Activated CD4-positive, CD25-positive, alpha-beta regulatory T cell treated with anti-CD3 and anti-CD28 coated beads, Interleukin-2, amount 50 U/mL, for 72 hours (primary cell): Measurements from ENCODE around the gene ABCG2.
A peak's percentile ranks its signal among the peaks of the same experiment; 100 is the strongest.

Source experiments
- DNase-seq: peaks from one replicate; pipeline ENCODE4 v3.0.0; 2021

ABCG2 gene

DNA sequence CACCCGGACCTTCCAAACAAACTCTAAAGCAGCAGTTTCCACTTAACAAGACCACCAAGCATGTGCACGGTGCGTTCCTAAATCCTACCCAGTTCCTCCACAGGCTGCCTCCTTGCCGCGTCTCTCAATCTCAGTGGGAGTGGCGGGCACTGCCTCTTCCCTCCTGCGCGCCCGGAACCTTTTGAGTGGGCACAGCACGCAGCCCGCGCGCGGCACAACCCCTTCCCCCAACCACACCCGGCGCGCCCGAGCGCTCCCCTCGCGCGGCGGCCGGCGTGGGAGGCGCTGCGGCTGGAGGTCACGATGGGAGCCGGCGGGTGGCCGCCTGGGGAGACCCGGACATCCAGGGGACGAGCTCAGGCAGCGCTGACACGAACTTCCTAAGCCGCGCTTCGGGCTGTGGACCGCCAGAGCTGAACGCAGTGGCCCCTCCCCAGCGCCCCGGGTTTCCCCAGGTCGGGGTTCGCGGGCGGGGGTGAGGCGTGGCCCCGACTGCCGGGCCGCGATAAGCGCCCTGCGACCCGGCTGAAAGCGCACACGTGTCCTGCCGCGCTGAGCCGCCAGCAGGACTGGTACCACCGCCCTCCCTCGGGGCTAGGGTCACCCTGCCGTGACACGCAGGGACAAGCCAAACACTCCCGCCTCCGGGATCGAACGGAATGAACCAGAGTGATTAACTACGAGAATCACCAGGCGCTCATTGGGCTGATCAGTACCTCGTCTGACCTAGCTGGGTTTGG is at the start of gene ABCG2:
Gene ABCG2, minus strand, starts transcription at position 151 of the 740 bp plus-strand sequence. CDS start 18,644 bp downstream, outside the sequence.
- peak; percentile 45 for DNase-seq

- no peak for DNase-seq
These were observed 49.7 kb upstream of the ABCG2 start for GRCh38 chr4:88208156-88208555.

DNA sequence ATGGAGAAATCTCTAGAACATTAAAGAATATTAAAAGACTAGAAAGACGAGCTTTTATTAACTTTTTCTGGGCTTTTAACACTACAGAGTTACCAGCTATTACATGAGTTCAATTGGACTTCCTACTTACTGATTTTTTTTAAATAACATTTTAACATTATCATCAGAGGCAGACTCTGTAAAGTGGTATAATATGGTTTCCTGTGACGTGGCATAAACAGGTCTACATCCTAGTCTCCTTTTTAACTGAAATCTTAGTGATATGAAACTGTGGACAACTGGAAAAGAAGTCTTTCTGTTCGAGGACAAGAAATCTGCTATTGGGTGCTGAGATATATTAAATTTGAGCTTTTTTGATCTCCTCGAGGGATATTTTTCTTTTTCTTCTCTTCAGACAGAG is 48.7 kb upstream of the ABCG2 start:
- no peak for DNase-seq

DNA sequence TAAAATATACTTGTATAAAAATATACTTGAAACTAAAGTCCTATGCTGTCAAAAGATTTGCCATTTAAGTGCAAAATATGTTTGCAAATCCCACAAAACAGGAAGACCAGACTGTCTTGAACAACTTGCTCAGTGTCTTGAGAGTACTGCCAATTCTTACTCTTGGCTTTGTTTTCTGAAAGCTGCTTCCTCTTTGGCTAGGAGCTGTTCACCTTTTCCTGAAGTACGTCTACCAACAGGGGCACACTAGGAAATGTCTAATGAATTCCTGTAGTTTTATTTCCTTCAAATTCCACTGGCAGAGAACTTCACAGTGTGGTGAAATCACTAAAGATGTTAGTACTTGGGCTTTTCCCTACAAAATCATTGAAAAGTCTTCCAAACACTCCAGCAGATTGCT is 46.4 kb upstream of the ABCG2 start:
- no peak for DNase-seq

DNA sequence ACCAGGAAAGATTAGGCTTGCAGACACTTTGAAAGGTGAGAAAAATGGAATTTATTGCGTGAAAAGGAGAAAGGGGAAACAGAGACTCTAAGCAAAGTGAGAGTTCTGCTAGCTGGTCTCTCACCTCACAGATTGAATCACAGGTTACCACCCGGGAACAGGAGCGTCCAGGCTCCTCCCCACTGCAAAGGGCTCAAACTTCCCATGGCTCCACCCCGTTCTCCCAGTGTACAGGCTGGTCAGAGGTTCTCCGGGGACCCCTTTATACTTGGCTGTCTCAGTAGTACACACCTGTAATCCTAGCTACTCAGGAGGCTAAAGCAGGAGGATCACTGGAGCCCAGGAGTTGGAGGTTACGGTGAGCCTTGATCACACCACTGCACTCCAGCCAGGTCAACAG is 44.0 kb upstream of the ABCG2 start:
- DNase-seq = no peak

DNA sequence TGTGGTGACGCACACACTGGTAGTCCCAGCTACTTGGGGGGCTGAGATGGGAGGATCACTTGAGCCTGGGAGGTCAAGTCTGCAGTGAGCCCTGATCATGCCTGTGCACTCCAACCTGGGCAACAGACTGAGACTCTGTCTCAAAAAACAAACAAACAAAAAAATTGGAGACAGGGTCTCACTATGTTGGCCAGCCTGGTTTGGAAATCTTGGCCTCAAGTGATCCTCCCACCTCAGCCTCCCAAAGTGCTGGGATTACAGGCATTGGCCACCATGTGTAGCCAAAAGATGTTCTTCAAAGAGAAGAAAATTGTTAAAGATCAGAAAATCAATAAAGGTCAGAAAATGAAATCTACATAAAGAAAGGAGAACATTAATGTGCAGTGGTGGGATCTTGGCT is 41.7 kb upstream of the ABCG2 start:
- no peak for DNase-seq

DNA sequence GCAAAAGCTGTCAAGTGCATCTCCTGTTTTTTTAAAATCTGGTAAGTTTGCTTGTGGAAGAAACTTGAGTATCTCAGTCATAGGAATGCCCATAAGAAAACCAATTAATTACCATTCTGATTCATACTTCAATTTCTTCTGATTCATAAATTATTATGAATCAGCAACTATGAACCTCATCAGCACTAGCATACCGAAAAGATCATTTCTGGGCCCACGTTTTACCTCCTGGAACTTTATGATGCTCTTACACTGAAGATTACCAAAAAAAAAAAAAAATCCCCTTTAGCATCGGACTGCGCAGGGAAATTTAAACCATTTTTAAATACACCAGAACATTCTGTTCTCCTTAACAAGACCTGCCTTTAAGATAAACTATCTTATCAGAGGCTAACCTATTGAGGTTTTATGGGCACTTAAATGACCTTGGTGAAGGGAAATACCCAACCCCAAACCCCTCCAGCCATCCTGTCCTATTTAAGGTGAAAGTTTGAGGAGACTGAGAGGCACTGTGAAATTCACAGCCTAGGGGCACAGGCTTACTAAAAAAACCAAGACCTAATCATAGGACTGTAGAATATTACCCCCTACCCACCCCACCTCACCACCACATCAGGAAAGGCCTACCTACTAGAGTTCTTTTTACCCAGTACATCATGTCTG is 38.2 kb upstream of the ABCG2 start:
- DNase-seq = no peak

GRCh38 chr4:88196013-88196365 is 37.5 kb upstream of the ABCG2 start:
- DNase-seq = no peak

- DNase-seq = no peak
These were observed 37.0 kb upstream of the ABCG2 start for GRCh38 chr4:88195328-88196012.

- no peak for DNase-seq
These were observed 33.0 kb upstream of the ABCG2 start for GRCh38 chr4:88191404-88191803.

DNA sequence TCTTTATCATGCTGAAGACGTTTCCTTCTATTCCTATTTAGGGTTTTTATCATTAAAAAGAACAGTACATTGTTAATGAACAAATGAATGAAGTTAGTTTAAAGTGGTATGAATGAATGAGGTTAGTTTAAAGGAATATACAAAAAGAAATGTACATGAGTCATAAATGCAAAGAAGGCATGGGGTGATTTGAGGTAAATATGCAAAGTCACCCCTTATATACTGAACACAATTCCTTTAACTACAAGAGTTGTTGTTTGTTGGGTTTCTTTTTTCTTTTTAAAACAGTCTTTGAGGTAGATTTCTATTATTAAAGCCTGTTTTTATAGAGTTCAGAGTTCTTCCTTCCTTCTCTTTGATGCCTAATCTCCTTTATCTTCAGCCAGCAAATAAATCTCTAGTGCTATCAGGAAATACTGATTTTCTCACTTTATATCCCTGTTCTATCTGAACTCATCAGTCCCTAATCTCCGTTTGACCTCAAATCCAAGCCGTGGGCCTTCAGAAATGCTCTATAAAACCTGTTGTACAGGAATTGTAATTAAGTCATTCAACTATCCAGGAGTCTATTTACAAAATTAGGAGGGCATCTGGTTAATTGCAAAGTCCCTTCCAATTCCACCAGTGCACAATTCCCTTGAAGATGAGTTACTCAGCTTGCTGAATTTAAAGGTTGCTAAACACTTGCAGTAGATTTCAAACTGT is 31.6 kb upstream of the ABCG2 start:
- DNase-seq = no peak

GRCh38 chr4:88189418-88189738 is 30.9 kb upstream of the ABCG2 start:
- no peak for DNase-seq

DNA sequence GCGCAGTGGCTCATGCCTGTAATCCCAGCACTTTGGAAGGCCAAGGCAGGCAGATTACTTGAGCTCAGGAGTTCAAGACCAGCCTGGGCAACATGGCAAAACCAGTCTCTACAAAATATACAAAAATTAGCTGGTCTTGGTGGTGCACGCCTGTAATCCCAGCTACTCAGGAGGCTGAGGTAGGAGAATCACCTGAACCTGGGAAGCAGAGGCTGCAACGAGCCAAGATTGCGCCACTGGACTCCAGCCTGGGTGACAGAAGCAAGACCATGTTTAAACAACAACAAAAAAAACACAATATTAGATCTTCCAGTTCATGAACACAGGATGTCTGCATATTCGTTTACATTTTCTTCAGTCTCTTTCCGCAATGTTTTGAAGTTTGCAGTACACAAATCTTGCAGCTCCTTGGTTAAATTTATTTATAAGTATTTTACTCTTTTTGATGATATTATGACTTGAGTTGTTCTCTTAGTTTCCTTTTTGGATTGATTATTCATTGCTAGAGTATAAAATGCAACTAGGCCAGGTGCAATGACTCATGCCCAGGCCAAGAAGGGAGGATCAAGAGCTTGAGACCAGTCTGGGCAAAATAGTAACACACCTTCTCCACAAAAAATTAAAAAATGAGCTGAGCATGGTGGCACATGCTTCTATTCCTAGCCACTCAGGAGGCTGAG is 30.4 kb upstream of the ABCG2 start:
- no peak for DNase-seq

DNA sequence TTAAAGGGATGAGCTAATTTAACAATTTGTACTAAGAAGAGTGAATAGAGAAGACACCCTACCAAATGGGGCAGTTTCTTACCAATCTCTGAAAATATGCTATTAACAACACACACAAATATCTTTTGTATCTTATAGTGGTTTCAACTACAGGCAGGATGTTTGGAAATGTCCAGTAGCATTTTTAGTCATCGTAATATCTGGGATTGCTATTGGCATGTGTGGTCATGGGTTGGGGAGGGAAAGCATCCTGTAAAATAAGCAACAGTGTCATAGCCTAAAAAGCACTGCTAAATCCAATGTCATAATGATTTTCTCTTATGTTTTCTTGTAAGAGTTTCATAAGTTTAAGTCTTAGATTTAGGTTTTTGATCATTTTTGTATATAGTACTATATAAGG is 29.3 kb upstream of the ABCG2 start:
- DNase-seq = no peak

GRCh38 chr4:88185906-88186305 is 27.5 kb upstream of the ABCG2 start:
- no peak for DNase-seq

DNA sequence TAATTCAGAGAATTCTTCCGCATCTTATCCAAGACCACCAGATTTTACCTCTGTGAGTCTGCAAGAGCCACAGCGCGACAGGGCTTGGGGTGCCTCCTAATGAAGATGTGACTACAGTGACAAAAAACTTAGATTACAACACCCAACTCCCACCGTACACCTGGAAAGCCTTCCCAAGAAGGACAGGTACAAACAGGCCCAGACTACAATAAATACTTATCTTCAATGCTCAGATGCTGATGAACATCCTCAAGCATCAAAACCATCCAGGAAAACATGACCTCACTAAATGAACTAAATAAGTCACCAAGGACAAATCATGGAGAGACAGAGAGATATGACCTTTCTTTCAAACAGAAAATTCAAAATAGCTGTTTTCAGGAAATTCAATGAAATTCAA is 20.8 kb upstream of the ABCG2 start:
- no peak for DNase-seq

GRCh38 chr4:88178626-88179231 is 20.3 kb upstream of the ABCG2 start:
- no peak for DNase-seq

DNA sequence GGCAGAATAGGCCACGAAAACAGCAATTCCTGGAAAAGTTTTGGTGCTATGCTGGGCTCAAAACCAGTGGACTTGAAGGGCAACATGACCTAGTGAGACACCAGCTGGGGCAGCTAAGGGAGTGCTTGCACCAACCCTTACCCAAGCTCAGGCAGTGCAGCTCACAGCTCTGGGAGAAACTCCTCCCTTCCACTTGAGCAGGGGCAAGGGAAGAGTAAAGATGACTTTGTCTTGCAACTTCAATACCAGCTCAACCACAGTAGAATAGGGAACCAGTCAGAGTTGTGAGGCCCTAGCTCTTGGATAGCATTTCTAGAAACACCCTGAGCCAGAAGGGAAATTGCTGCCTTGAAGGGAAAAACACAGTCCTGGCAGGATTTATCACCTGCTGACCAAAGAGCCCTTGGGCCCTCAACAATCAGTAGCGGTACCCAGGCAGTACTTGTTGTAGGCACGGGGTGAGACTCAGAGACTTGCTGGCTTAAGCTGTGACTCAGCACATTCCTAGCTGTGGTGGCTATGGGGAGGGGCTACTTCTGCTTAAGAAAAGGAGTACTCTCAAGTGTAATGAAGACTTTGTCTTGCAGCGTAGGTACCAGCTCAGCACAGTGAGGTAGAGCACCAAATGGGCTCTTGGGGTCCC is 19.7 kb upstream of the ABCG2 start:
- DNase-seq = no peak

DNA sequence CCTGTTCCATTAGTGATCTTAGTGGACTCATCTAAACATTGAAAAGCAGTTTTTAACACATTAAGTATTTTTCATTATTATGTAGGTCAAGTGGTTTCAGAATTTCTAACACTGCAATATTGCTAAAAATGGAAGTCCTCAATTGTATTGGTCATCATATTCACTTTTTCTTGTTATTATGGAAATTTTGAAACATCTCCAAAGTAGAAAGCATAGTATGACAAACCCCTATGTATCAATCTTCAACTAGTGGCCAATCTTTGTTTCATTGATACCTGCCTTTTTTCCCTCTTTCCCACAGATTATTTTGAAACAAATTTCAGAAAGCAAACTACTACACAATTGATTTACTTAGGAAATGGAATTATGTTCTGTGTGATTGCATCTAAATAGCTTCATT is 14.5 kb upstream of the ABCG2 start:
- DNase-seq = no peak

DNA sequence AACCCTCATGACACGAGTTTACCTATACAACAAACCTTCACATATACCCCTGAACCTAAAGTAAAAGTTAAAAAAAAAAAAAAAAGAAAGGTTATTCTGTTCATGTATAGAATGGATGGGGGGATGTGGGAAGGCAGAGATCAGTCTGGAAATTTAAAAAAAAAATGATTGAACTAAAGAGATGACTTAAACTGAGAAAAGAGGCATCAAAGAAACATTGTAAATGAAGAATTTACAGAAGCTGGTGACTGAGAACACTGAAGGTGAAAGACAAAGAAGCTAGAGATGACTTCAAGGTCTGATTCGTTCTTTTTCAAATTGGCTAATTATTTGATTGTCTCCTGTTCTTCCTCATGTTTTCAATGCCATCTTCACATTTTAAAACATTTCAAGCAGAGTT is 12.8 kb upstream of the ABCG2 start:
- no peak for DNase-seq

DNA sequence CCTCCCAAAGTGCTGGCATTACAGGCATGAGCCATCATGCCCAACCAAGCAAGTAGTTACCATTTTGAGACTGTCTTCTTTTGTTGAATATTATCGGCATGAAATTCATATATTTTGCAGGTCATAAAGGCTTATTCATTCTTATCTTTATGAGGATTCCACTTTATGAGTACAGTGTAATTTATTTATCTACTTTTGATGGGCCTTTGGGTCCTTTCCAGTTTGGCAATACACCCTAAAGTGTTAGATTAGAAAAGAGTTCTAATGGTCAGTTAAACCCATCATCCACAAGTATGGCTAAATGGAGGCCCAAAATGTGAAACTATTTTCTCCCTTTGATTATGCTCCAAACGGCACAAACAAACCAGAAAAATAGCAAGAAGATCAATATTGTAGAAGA is 10.9 kb upstream of the ABCG2 start:
- no peak for DNase-seq

DNA sequence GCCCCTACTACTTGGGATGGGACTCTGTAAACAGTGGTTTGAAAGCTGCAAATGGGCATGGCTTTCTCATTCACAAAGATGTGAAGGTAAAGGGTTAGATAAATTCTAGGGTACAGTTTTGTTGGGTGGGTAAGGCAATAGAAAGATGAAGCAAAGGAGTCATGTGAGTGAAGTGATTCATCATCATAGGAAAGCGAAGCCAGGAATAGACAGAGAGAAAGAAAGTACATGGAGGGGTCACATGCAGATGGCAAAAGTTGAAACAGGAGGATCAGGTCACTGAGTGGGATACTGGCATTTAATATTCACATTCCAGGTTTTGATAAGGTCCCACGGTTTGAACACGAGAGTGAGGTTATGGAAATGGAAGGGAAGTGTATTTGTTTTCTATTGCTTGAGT is 8.2 kb upstream of the ABCG2 start:
- DNase-seq = no peak
